Raji (cell line): Measurements from ENCODE around the gene PHIP.

Source experiments
- POLR2A ChIP-seq: IDR thresholded peaks from 2 replicates; pipeline ENCODE4 v1.6.1; 2011; ENCODE audit warnings: low read depth, low read length, control low read depth; ENCODE audit not compliant: insufficient read depth

Gene PHIP

DNA sequence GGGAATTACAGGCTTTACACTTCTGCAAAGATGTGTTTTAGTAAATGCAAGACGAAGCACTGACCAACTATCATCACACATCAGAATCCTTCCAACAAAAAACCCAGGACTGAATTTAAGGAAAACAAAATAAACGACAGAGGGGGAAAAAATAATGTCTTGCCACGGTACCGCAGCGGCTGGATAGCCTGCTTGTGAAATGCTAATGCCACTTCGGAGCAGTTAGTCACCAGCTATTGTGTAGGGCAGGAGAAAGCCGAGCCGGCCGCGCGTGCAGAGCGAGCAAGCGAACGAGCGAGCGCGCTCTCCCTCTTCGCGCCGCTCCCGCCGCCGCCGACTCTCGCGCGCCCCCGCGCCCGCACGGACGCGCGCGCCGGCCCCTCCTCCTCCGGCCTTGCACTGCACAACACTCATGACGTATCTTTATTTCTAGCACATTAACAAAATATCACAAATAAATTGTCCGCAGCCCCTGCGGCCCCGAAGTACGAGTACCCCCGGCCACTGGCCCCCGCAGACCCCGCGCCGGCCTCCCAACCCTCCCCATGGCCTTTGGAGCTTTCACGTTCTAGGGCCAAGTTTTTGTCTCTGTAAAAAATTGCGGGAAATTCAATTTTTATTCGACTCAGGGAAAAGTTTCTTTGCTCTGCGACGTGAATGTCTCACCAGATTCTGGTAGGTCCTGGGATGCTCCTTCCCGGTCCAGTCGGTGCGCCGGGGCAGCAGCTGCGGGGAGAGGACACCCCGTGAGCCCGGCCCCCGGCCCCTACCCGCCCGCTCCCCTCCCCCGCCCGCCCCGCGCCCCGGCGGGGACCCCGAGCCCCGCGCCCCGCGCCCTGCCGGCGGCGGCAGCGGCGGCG lies 1.0 kb downstream of the PHIP start:
- peak; percentile 47 for TF ChIP-seq POLR2A

DNA sequence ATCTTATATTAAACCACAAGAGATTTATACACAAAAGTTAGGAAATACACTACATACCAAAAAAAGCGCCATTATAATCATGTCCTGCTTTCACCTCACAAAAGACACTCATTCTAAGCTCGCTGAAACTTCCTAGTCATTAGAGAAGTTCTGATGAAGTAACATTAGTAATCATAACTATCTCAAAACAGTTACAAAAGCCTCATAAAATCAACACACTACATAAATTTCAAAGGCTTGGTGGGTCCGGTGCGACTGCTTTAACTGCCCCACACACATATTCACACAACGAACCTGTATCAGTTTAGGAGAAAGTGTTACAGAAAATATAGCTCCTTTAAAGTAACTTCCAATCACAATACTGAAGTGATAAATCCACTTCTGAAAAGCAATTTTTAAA lies 1.9 kb downstream of the PHIP start:
- TF ChIP-seq POLR2A = no peak

DNA sequence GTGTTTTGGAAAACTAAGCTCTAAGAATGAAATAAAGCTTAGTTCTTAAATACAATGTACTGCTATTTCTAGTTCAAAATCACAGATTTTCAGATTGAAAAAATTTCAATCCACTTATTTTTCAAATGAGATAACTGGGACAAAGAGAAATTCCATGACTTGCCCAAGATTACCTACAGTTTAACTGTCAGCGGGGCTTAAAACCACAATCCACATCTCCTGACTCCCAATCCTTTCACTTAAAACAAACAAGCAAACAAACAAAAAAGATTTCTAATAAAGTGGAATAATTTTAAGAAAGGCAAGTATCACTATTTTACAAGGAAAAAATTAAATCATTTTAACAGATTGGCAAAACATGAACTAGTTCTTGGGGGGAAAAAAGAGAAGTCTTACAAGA lies 4.2 kb downstream of the PHIP start:
- no peak for TF ChIP-seq POLR2A

DNA sequence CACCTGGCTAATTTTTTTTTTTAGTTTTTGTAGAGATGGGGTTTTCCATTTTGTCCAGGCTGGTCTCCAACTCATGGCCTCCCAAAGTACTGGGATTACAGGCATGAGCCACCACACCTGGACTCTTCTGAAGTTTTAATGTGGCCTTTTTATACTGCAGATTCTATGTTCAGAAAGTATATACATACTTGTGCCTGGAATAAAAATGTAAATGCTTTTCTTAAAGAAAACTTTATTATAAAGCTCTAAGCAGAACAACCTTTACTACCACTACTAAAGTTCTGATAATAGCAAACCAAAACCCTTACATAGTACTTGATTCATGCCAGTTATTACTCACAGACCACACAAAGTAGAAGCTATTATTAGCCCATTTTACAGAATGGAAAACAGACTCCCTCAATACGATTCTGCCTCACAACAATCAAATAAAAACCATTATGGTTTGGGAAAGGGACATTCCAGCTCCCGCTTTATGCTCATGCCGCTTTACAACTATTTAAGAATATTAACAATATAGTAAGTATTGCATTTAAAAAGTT lies 5.3 kb downstream of the PHIP start:
- no peak for TF ChIP-seq POLR2A

DNA sequence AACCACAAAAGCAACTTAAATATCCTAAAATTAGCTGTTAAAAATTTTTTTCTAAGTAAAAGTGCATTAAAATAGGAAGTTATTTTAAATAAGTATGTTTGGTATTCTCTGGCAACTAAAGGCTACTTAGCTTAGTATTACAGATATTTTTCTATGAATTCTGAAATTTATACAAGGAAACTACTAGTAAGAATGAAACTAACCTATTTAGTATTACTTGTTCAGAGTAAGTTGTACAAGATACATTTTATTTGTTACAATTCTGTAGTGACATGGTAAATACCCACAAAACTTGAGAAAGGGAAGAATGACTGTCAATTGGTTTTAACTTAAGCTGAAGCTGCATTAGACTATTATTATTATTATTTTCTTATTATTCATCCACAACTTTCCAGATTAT lies 6.5 kb downstream of the PHIP start:
- TF ChIP-seq POLR2A = no peak

DNA sequence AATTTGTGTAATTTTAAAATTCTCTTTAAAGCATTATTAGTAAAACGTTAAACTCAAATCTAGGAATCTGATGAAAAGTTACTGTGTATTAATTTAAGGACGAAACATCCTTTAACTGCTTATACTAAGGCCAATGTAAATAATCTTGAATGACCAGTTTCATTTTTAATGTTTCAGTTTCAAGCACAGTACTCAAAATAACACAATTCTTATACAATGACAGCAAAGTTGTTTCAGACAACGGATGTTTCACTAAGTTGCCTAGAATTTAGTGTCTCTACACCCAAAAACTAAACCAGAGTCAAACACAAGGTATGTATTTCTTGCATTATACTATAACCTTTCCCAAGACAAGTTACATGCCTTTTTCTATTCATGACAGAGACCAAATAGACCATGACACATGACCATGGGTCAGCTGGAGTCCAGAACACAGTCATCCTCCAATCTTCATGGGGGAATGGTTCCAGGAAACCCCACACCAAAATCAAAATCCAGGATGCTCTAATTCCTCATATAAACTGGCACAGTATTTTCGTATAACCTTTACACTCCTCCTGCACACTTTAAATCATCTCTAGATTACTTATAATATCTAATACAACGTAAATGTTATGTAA lies 7.7 kb downstream of the PHIP start:
- no peak for TF ChIP-seq POLR2A

DNA sequence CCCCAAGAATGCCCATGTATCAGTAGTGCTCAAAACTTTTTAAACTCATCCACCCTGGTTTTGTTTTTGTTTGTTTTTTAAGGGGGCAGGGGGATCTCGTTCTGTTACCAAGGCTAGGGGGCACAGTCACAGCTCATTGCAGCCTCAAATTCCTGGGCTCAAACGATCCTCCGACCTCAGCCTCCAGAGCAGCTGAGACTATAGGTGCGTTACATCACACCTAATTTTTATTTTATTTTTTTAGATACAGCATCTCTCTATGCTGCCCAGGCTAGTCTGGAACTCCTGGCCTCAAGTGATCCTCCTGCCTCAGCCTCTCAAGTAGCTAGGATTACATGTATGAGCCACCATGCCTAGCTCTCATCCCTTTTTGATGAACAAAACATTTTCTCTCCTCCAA lies 11.2 kb downstream of the PHIP start:
- TF ChIP-seq POLR2A = no peak

DNA sequence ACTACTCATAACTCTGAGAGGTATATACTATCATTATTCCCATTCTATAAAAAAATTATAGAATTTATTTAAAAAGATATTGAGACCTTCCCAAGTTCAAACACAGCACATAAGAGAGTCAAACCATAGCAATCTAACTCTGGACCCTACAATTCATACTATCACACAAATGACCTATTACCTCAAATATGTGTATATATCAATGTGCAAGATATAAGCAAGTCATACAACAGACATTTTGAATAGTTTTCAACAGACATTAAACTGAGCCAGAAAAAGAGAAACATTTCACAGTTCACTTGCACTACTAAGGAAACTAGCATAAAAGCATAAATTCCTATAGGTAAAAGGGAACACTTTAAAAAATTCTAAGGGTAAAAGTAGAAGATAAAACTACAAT lies 11.7 kb downstream of the PHIP start:
- TF ChIP-seq POLR2A = no peak

DNA sequence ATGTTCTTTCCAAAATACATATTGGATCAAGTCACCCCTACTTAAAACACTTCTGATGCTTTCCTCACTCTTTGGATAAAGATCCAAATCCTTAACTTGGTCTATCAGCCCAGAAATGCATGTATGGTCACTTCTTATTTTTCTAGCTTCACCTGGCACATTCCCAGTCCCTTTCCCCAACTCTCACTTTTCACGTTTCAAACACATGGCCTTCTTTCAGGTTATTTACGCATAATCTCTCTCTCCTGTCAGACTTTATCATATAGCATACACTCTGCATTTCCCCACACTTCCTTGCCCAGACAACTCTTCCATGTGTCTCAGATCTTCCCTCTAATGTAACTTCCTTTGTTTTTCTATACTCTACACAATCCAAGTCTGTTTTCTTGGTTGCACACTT lies 12.8 kb downstream of the PHIP start:
- TF ChIP-seq POLR2A = no peak

DNA sequence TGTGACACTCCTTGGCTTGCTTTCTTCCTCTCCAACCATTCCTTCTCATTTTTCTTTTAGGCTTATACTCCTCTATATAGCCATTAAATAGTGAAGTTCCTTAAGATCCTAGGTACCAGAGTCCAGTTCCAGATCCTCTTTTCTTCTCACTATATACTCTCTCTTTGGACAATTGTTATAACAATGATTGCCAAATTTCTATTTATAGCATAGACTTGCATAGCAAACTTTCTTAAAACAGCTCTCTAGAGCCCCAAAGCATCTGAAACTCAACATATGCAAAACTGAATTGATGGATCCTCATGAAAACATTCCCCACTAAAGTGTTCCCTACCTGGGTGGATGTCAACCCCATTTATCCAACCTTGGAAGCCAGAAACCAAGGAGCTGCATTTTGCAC lies 13.4 kb downstream of the PHIP start:
- TF ChIP-seq POLR2A = no peak

DNA sequence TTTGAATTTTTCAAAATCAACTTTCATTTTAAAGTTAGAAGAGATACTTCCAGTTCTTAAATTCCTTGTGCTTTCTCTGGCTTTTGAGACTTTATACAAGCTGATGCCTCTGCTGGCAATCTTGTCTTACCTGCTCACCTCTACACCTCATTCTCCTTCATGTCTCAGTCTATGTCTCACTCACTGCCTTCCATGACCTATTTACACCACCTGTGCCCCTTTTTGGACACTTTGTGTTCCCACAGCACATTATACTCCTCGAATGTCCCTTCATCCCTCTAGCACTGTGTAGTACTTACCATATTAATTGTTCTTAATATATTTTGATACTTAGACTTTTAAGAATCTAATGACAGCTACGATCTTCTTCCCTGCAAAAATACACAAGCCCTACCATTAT lies 15.3 kb downstream of the PHIP start:
- no peak for TF ChIP-seq POLR2A

DNA sequence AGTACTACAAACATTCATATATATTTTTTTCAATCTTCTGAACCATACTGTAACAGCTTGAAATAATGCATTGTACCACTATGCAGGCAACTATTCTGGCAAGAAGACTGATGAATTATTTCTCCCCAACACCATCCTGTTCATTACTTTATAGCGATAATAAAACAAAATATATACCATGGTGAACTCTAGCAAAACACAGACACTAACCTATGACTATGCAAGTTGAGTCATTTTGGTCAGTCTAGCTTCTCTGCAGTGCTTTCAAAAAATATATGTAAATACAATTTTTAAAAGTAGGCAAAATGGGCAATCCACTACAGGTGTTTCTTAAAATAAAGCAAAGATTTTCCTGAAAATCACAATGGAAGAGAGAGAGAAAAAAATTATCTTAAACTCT lies 20.3 kb downstream of the PHIP start:
- no peak for TF ChIP-seq POLR2A

DNA sequence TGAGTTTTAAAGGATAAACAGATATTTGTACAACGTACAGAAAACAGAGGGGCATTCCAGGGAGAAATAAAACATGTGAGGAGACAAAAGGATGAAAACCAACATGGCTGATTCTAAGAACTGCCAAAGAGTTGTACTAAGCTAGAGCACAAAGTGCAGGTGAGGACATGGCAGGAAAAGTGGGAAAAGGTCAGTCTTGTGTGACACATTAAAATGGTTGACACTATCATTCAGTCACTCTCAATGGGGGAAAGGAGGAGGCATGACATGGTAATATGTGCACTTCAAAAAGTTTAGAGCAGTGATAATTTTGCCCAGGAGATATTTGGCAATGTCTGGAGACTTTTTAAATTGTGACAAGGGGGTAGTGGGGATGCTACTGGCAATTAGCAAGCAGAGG lies 21.8 kb downstream of the PHIP start:
- no peak for TF ChIP-seq POLR2A

DNA sequence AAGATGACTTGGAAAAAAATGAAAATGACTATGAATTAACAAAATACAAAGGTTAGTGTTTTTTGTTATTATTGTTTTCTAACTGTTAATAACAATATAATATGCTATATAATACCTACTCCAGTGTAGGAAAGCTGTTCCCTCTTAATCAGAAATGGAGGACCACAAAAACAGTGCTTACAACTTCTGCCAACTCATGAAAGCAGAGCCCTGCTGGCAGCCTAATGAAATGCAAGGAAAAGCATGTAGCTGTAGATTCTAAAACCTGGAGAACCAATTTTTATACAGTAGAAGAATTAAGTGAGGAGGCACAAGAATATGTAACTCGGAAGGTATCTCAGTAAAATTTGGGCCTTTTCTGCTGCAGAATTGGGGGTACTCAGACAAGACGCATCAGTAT lies 29.4 kb downstream of the PHIP start:
- no peak for TF ChIP-seq POLR2A

DNA sequence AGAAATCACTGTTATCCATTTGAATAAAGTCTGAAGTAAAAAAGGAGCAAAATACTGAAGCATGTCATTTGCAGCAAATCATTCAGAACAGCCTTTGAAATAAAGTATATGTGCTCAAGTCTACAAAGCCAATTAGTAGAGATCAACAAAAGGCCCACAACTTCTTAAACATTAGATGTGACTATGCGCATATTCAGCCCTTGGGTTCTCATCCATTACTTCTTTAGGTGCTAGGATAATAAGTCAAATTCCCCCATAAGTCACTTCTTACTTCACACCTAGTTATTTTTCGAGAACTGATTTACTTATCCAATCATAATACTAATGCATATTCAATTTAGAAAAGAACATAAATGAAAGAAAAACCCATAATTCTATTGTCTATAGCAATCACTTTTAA lies 31.0 kb downstream of the PHIP start:
- no peak for TF ChIP-seq POLR2A

DNA sequence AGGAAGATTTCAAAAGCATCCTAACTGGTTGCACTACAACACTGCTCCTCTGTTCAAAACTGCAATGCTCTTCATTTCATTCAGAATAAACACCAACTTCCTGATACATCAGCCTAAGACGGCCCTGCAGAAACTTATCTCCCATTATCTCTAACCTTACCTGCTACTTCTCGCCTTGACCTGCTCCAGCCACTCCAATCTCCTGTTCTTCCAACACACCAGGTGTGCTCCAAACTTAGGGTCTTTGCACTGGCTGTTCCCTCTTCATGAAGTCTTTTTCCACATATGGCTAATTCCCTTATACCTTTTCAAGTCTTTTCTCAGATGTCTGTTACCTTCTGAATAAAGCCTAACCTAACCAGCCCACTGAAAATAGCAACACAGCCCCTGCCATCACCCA lies 32.1 kb downstream of the PHIP start:
- TF ChIP-seq POLR2A = no peak
